Stimulated activated CD4-positive, alpha-beta T cell treated with anti-CD3 and anti-CD28 coated beads, Interleukin-2, amount 100 ng/mL, for 24 hours (primary cell): ENCODE measurements around the gene GPM6B.

ENCODE experiments used
- DNase-seq, 2 donors: peaks; one replicate each; pipeline ENCODE4 v3.0.0-alpha.2; 2020

Gene GPM6B

GRCh38 chrX:13821738-13822137, 4.8 kb upstream of the GPM6B start:
- DNase-seq, result no peak

- DNase-seq, result no peak
These were observed 717 bp downstream of the GPM6B start for GRCh38 chrX:13816176-13816575.

- DNase-seq, result no peak
These were observed 1.2 kb downstream of the GPM6B start for GRCh38 chrX:13815664-13816063.

GRCh38 chrX:13808865-13809264, 8.0 kb downstream of the GPM6B start:
- no peak for DNase-seq

- DNase-seq, result no peak
These were observed 8.6 kb downstream of the GPM6B start for GRCh38 chrX:13808293-13808692.

- DNase-seq, result no peak
These were observed 11.7 kb downstream of the GPM6B start for GRCh38 chrX:13805241-13805640.

- no peak for DNase-seq
These were observed 13.8 kb downstream of the GPM6B start for GRCh38 chrX:13803116-13803515.

GRCh38 chrX:13798184-13798583, 18.7 kb downstream of the GPM6B start:
- DNase-seq, result no peak

GRCh38 chrX:13797512-13797911, 19.4 kb downstream of the GPM6B start:
- DNase-seq, result no peak

GRCh38 chrX:13794417-13794816, 22.5 kb downstream of the GPM6B start:
- DNase-seq, result no peak

- no peak for DNase-seq
These were observed 23.0 kb downstream of the GPM6B start for GRCh38 chrX:13793897-13794296.

GRCh38 chrX:13791559-13791958, 25.3 kb downstream of the GPM6B start:
- DNase-seq, result no peak

GRCh38 chrX:13791145-13791544, 25.7 kb downstream of the GPM6B start:
- DNase-seq, result no peak

GRCh38 chrX:13790206-13791131, 26.4 kb downstream of the GPM6B start:
- DNase-seq, result no peak

GRCh38 chrX:13786048-13786447, 30.8 kb downstream of the GPM6B start:
- DNase-seq, result no peak

- DNase-seq, result no peak
These were observed 35.9 kb downstream of the GPM6B start for GRCh38 chrX:13780868-13781427.

- no peak for DNase-seq
These were observed 38.0 kb downstream of the GPM6B start for GRCh38 chrX:13778916-13779315.

GRCh38 chrX:13776387-13776786, 40.5 kb downstream of the GPM6B start:
- DNase-seq, result no peak

GRCh38 chrX:13775837-13776236, 41.1 kb downstream of the GPM6B start:
- DNase-seq, result no peak

- DNase-seq, result no peak
These were observed 42.2 kb downstream of the GPM6B start for GRCh38 chrX:13774696-13775095.

- DNase-seq, result no peak
These were observed 46.8 kb downstream of the GPM6B start for GRCh38 chrX:13770013-13770535.

- no peak for DNase-seq
These were observed 48.0 kb downstream of the GPM6B start for GRCh38 chrX:13768939-13769338.

- DNase-seq, result no peak
These were observed 52.1 kb downstream of the GPM6B start for GRCh38 chrX:13764765-13765164.

GRCh38 chrX:13764281-13764680, 52.6 kb downstream of the GPM6B start:
- no peak for DNase-seq
